OCI-M1 (cell line): ENCODE measurements around the gene PHC3.
A peak's percentile ranks its signal among the peaks of the same experiment; 100 is the strongest.

ENCODE experiments used
- DNase-seq: peaks from one replicate; lab custom pipeline; 2025; lab: John Stamatoyannopoulos, UW

PHC3 gene

DNA sequence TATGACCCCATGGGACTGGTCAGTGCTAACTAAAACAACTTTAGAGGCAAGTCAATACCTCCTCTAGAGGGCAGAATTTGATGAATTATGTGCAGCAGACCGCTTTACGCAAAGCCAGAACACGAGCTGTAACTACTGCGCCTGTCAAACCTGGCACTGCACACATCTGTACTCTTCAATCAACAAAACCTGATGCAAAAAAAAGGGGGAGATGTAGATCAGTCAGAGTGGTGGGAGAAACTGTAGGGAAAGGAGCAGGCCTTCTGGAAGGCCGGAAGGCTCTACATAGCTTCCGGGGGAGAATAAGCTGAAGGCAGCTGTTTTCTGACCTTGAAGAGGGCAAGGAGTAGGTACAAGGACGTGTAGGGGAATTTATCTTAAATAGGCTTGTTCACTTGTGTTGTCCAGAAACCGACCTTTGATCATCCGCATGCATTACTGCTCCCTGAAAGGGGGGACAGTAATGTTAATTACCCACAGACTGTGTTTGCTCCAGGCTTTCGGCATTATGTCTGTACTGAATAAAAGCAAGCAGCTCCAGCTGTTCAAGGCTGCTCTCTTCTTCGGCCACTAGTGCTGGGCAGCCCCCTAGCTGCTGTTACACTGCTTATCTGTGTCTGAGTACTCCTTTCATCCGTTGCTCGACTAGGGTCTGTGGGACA, 102.8 kb downstream of the PHC3 start:
- DNase-seq = peak; percentile 19

- DNase-seq = no peak
These were observed 104.2 kb downstream of the PHC3 start for GRCh38 chr3:170077361-170077760.

DNA sequence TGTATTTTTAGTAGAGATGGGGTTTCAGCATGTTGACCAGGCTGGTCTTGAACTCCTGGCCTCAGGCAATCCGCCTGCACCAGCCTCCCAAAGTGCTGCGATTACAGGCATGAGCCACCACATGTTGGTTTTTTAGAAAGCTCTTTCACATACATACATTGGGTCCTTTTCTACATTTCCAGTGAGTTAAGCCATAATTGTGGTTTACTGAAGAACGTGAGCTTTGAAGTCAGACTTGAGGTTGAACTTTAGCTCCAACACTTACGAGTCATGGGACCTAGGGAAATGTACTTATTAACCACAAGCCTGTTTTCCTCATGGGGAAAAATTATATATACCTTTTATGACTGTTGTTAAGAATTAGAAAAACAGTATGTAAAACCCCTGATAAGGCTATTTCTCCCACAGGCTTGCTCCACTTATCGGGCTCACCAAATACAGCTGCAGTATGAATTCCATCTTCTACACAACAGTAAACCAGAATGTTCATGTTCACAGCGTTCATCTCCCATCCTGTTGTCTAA, 104.8 kb downstream of the PHC3 start:
- DNase-seq = no peak

- DNase-seq = no peak
These were observed 106.0 kb downstream of the PHC3 start for GRCh38 chr3:170075441-170076091.

GRCh38 chr3:170064108-170064507, 117.4 kb downstream of the PHC3 start:
- DNase-seq = no peak

GRCh38 chr3:170063691-170064090, 117.8 kb downstream of the PHC3 start:
- DNase-seq = no peak

DNA sequence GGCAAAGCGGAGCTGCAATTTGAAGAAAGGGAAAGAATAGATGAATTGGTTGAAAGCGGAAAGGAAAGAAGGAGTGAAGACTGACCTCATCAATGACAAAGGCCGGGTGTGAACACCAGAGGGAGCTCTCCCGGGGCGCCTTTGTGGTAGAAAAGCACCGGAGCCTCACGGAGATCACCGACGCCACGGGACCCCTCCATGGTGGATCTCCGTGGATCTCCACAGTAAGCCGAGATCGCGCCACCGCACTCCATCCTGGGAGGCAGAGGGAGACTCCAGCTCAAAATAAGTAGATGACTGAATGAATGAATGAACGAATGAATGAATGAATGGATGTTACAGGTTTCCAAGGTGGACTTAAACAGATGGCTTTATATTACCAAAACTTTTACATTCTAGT, 118.8 kb downstream of the PHC3 start:
- DNase-seq = no peak

DNA sequence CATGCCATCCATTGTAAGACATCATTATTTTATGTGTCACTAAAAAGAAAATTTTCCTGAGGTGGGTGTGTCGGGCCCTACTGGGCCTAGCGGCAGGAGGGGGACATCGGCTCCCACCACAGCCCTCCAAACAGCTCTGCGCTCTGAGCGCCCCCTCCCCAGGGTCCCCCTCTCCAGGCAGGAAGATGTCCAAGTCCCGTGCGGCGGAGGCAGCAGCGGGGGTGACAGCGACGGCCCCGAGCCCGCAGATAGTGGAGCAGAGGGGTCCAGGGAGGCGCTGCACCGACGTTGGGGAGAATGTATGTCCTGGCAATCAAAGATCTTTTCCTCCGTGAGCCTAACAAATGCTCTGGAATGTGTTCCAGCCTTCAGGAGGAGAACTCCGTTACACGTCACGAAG, 119.5 kb downstream of the PHC3 start:
- DNase-seq = no peak

DNA sequence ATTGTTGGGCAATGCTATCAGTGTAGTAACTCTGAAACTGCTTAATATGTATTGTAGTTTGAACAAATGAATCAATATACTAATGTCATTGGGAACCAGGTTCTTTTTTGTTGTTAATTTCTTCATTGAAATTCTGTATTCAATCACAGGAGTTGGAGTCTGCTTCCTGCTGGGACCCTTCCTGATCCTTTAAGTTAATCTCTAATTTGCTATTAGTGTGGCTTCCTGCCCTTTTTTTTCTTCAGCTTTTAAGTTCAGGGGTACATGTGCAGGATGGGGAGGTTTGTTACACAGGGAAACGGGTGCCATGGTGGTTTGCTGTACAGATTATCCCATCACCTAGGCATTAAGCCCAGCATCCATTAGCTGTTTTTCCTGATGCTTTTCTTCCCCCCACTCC, 122.1 kb downstream of the PHC3 start:
- DNase-seq = no peak

DNA sequence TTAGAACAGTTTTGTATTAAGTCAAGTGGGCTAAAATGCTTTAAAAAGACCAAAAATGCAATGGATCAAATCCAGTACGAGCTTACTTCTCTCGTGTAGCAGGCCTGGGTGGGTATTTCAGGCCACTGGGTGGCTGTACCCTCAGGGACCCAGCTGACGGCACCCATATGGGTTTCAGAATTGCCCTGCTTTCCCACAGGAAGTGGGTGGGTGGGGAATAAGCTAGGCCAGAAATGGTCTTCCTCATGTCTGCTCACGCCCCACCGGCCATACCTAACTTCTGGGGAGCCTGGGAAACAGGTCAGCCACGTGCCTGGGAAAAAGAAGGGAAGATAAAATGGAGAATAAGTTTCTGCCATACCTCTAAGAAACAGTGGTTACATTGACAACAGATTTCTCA, 123.4 kb downstream of the PHC3 start:
- DNase-seq = no peak

DNA sequence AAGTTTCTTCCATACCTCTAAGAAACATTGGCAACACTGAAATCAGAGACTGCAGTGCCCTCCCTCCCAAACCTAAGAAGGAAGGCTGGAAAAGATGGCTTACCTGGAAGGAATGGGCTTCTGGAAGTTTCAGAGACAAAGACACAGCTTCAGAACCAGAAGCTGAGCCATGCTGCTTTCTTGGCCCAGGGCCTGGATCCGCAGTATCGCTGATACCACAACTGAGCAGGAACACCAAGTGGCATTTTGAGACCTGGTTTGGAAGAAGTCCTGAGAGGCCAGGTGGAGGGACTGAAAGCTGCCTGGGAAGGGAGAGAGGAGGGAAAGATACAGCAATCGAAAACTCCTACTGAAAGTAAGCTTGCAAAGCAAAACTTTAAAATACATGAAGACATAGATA, 124.0 kb downstream of the PHC3 start:
- DNase-seq = no peak

GRCh38 chr3:170056710-170057454, 124.7 kb downstream of the PHC3 start:
- no peak for DNase-seq

DNA sequence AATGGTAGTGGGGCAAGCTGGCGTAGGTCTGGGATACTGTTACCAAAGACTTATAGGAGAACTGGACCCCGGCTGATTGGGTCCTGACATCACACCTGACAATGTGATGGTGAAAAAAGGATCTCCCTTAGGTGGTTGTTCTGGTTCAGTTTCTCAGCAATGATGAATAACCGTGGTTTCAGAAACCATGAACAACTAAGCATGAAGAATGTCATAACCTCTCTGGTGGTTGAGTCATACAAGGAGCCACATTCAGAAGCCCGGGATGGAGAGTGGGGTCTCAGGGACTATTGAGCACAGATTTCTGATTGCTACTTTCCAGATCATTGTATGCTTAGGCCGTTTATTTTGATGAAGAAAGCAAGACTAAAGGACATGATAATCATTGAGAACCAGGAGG, 126.3 kb downstream of the PHC3 start:
- DNase-seq = no peak

DNA sequence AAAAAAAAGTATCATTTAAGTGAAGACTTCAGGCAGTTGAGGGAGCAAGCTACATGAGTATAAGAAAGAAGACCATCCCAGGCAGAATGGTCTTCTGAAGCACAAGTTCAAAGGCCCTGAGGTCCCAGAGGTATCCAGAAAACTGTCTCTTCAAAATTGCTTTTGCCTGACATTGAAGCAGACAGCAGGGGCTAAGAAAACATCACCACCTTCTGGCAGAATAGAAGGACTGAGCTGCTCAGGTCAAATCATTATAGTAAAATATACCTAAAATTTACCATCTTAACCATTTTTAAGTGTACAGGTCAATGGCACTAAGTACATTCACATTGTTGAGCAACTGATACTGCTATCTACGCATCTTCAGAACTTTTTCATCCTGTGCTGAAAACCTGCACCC, 127.3 kb downstream of the PHC3 start:
- DNase-seq = peak; percentile 7

- no peak for DNase-seq
These were observed 129.1 kb downstream of the PHC3 start for GRCh38 chr3:170052398-170052797.

DNA sequence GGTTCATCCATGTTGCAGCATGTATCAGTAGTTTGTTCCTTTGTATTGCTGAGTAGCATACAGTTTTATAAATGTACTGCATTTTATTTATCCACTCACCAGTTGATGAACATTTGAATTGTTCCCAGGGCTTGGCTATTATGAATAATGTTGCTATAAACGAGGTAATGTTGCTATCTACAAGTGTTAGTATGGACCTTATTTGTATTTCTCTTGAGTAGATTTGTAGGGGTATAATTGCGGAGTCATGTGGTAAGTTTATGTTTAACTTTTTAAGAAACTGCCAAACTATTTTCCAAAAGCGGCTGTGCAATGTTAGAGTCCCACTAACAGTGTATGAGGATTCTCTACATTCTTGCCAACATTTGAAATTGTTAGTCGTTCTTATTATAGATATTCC, 130.8 kb downstream of the PHC3 start:
- no peak for DNase-seq

- DNase-seq = no peak
These were observed 132.2 kb downstream of the PHC3 start for GRCh38 chr3:170049146-170050000.

- no peak for DNase-seq
These were observed 134.5 kb downstream of the PHC3 start for GRCh38 chr3:170047133-170047404.

- no peak for DNase-seq
These were observed 135.0 kb downstream of the PHC3 start for GRCh38 chr3:170046269-170047132.

DNA sequence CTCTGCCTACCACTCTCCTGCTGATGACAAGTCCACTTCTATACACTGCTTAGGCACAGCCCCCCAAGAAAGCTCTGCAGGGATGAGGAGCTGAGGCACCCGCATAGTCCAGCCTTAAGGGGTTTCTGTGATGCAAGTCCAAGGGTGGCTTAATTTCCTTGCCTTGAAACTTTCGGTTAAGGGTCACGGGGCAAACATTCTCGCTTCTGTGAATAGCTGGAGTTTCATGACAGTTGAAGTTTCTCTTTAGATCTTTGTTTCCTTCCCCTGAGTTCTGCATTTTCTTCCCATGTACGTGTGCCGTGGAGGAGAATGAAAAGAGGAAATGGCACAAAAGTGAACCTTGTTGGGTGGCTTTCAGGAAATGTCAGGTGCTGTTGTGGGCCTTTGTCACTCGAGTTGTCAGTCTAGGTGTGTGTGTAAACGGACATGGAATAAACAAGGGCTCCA, 136.7 kb downstream of the PHC3 start:
- no peak for DNase-seq

DNA sequence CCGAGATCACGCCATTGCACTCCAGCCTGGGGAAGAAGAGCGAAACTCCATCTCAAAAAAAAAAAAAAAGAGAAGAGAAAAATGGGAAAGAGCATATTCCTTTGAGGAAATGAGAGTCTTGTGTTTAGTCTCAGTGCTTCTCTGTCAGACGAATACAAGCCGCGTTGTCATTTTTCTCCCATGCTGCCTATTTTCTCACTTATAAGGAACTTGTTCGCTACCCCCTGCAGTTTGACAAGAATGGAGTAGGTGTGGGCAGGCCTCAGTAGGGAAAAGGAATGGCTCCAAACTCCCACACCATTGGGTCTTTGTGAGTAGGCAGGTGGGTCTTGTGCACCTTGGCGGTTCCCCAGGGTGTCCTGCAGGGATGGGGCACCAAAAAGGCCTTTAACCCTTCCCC, 137.3 kb downstream of the PHC3 start:
- DNase-seq = no peak
